SK-N-SH treated with all-trans-retinoic acid at 6 μM for 48 hours (cell line): ENCODE results near the gene REC114.

ENCODE experiments used
- ESRRG ChIP-seq: fragments of 250-450 bp; sonication (Bioruptor Pico); IDR thresholded peaks from 2 replicates; pipeline ENCODE4 v1.6.1; 2021; ENCODE audit warnings: mild to moderate bottlenecking
- GLIS3 ChIP-seq: fragments of 250-450 bp; sonication (Bioruptor Pico); IDR thresholded peaks from 2 replicates; pipeline ENCODE4 v1.5.0; 2020; ENCODE audit warnings: mild to moderate bottlenecking, moderate library complexity
- OSR1 ChIP-seq: fragments of 250-450 bp; sonication (Bioruptor Pico); IDR thresholded peaks from 2 replicates; pipeline ENCODE4 v1.8.0; 2022; ENCODE audit warnings: moderate library complexity, mild to moderate bottlenecking, inconsistent platforms
- RARB ChIP-seq: fragments of 250-450 bp; sonication (Bioruptor Pico); IDR thresholded peaks from 2 replicates; pipeline ENCODE4 v1.8.0; 2021; ENCODE audit warnings: mild to moderate bottlenecking, moderate library complexity
- TCF4 ChIP-seq: fragments of 250-450 bp; sonication (Bioruptor Pico); IDR thresholded peaks from 2 replicates; pipeline ENCODE4 v1.8.0; 2021; ENCODE audit warnings: mild to moderate bottlenecking, moderate library complexity, borderline replicate concordance
- ZC3H10 ChIP-seq: fragments of 250-450 bp; sonication (Bioruptor Pico); IDR thresholded peaks from 2 replicates; pipeline ENCODE4 v1.5.1; 2021; ENCODE audit warnings: mild to moderate bottlenecking, moderate library complexity
- ZFP30 ChIP-seq: fragments of 450-650 bp; formaldehyde crosslinking; IDR thresholded peaks from 2 replicates; pipeline ENCODE4 v1.5.0; 2022; ENCODE audit warnings: mild to moderate bottlenecking, moderate library complexity
- ZNF70 ChIP-seq: fragments of 450-650 bp; formaldehyde crosslinking; IDR thresholded peaks from 2 replicates; pipeline ENCODE4 v1.5.0; 2020; ENCODE audit warnings: mild to moderate bottlenecking, moderate library complexity
- ZNF8 ChIP-seq: fragments of 450-650 bp; formaldehyde crosslinking; IDR thresholded peaks from 2 replicates; pipeline ENCODE4 v1.5.0; 2020; ENCODE audit warnings: mild to moderate bottlenecking, moderate library complexity
- TF ChIP-seq, protein P1 (sequence below): fragments of 250-450 bp; sonication (Bioruptor Pico); IDR thresholded peaks from 2 replicates; pipeline ENCODE4 v1.5.1; 2021; ENCODE audit warnings: mild to moderate bottlenecking, moderate library complexity
- TF ChIP-seq, protein P2 (sequence below): fragments of 250-450 bp; sonication (Bioruptor Pico); IDR thresholded peaks from 2 replicates; pipeline ENCODE4 v1.5.1; 2020; ENCODE audit warnings: low read depth, mild to moderate bottlenecking, moderate library complexity
- TF ChIP-seq, protein P3 (sequence below): fragments of 250-450 bp; sonication (Bioruptor Pico); IDR thresholded peaks from 2 replicates; pipeline ENCODE4 v1.8.0; 2021; ENCODE audit warnings: low read depth, mild to moderate bottlenecking, moderate library complexity, borderline replicate concordance
- TF ChIP-seq, protein P4 (sequence below): fragments of 250-450 bp; sonication (Bioruptor Pico); IDR thresholded peaks from 2 replicates; pipeline ENCODE4 v1.8.0; 2020; ENCODE audit warnings: mild to moderate bottlenecking, moderate library complexity, borderline replicate concordance

DNA sequence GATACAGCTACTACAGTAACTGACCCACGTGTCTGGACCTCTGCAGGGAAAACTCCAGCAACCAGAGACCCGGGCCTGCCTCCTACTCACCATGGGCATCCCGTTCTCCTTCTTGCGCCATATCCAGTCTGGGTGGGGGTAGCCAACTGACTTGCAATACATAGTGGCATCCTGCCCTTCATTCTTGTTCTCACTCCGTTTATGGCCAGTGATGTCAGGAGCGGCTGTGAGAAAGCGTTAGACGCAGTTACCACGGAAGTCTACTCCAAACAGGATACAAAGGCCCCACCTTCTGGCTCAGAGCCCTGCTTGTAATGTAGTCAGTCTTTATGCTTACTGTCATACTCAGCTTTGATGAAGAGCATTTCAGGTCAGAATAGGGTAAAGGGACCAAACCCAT is 130.6 kb downstream of the REC114 start:
- TF ChIP-seq, protein P1, sequence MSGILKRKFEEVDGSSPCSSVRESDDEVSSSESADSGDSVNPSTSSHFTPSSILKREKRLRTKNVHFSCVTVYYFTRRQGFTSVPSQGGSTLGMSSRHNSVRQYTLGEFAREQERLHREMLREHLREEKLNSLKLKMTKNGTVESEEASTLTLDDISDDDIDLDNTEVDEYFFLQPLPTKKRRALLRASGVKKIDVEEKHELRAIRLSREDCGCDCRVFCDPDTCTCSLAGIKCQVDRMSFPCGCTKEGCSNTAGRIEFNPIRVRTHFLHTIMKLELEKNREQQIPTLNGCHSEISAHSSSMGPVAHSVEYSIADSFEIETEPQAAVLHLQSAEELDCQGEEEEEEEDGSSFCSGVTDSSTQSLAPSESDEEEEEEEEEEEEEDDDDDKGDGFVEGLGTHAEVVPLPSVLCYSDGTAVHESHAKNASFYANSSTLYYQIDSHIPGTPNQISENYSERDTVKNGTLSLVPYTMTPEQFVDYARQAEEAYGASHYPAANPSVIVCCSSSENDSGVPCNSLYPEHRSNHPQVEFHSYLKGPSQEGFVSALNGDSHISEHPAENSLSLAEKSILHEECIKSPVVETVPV (CRISPR knock-in tag): no peak
- TF ChIP-seq, protein P2, sequence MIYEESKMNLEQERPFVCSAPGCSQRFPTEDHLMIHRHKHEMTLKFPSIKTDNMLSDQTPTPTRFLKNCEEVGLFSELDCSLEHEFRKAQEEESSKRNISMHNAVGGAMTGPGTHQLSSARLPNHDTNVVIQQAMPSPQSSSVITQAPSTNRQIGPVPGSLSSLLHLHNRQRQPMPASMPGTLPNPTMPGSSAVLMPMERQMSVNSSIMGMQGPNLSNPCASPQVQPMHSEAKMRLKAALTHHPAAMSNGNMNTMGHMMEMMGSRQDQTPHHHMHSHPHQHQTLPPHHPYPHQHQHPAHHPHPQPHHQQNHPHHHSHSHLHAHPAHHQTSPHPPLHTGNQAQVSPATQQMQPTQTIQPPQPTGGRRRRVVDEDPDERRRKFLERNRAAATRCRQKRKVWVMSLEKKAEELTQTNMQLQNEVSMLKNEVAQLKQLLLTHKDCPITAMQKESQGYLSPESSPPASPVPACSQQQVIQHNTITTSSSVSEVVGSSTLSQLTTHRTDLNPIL (CRISPR knock-in tag): no peak
- TF ChIP-seq ZNF70 (CRISPR knock-in tag): no peak
- no peak for TF ChIP-seq ESRRG
- no peak for TF ChIP-seq OSR1 (CRISPR knock-in tag)
- TF ChIP-seq, protein P3, sequence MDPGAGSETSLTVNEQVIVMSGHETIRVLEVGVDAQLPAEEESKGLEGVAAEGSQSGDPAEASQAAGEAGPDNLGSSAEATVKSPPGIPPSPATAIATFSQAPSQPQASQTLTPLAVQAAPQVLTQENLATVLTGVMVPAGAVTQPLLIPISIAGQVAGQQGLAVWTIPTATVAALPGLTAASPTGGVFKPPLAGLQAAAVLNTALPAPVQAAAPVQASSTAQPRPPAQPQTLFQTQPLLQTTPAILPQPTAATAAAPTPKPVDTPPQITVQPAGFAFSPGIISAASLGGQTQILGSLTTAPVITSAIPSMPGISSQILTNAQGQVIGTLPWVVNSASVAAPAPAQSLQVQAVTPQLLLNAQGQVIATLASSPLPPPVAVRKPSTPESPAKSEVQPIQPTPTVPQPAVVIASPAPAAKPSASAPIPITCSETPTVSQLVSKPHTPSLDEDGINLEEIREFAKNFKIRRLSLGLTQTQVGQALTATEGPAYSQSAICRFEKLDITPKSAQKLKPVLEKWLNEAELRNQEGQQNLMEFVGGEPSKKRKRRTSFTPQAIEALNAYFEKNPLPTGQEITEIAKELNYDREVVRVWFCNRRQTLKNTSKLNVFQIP (CRISPR knock-in tag): no peak
- no peak for TF ChIP-seq GLIS3 (CRISPR knock-in tag)
- no peak for TF ChIP-seq ZFP30 (CRISPR knock-in tag)
- TF ChIP-seq, protein P4, sequence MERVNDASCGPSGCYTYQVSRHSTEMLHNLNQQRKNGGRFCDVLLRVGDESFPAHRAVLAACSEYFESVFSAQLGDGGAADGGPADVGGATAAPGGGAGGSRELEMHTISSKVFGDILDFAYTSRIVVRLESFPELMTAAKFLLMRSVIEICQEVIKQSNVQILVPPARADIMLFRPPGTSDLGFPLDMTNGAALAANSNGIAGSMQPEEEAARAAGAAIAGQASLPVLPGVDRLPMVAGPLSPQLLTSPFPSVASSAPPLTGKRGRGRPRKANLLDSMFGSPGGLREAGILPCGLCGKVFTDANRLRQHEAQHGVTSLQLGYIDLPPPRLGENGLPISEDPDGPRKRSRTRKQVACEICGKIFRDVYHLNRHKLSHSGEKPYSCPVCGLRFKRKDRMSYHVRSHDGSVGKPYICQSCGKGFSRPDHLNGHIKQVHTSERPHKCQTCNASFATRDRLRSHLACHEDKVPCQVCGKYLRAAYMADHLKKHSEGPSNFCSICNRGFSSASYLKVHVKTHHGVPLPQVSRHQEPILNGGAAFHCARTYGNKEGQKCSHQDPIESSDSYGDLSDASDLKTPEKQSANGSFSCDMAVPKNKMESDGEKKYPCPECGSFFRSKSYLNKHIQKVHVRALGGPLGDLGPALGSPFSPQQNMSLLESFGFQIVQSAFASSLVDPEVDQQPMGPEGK (CRISPR knock-in tag): no peak
- no peak for TF ChIP-seq ZC3H10 (CRISPR knock-in tag)
- TF ChIP-seq ZNF8 (CRISPR knock-in tag): no peak
- TF ChIP-seq RARB (CRISPR knock-in tag): no peak
- TF ChIP-seq TCF4 (CRISPR knock-in tag): no peak
